Loucy (cell line): Measurements from ENCODE around the gene TMEM94.

Experiments used
- CTCF ChIP-seq: fragments of 200-600 bp; sonication (generic); conservative IDR thresholded peaks from 2 replicates; pipeline ENCODE4 v1.5.1; 2014; ENCODE audit warnings: mild to moderate bottlenecking, antibody characterized with exemption, low read length
- EZH2phosphoT487 ChIP-seq: fragments of 200-600 bp; IDR thresholded peaks from 2 replicates; pipeline ENCODE4 v1.6.1; 2018; ENCODE audit warnings: antibody characterized with exemption, mild to moderate bottlenecking, moderate library complexity, borderline replicate concordance

- TF ChIP-seq CTCF (no peak), EZH2phosphoT487 (no peak)
Measured at GRCh38 chr17:75459246-75459589, 2.8 kb downstream of the TMEM94 start.
